Myocyte (in vitro differentiated cells): Measurements from ENCODE around the gene LCN15. TPM values are rescaled to one million over a fixed set of nuclear protein-coding genes. Genes with fewer than 3 reads are reported as not detected.
"Not testable (repeated sequence)": the region's sequence is repeated elsewhere in the genome, so short reads cannot be mapped to it uniquely, and the experiment has no call there.

Experiments used
- DNase-seq: peaks from one replicate; pipeline ENCODE4 v3.0.0-alpha.2; 2012; ENCODE audit warnings: low read depth
- total RNA-seq: library from RNA; depleted of rRNA; stranded (reverse); fragments of >200 nt; gene quantifications from 2 replicates; pipeline ENCODE4 v1.2.3, GENCODE V29; 2014

The LCN15 gene
- total RNA-seq, 1 donor from 2014 or later: not detected

GRCh38 chr9:136794281-136794999 is 30.1 kb upstream of the LCN15 start:
- no peak for DNase-seq

- no peak for DNase-seq
Observed at GRCh38 chr9:136793086-136793946, 29.0 kb upstream of the LCN15 start.

- DNase-seq: no peak
Observed at GRCh38 chr9:136792321-136793085, 28.2 kb upstream of the LCN15 start.

GRCh38 chr9:136791516-136792276 is 27.4 kb upstream of the LCN15 start:
- DNase-seq: no peak

- DNase-seq: peak; percentile 99
Observed at GRCh38 chr9:136790640-136791515, 26.6 kb upstream of the LCN15 start, which contains the start of gene TMEM141. TSS of gene TMEM141 (plus strand) at chr9:136791344. CDS start at chr9:136791371, 27 bp downstream.

- DNase-seq: no peak
Observed at GRCh38 chr9:136789523-136789937, 25.2 kb upstream of the LCN15 start.

GRCh38 chr9:136788644-136789522 is 24.6 kb upstream of the LCN15 start:
- not testable (repeated sequence) for DNase-seq

- peak; percentile 75 for DNase-seq
Observed at GRCh38 chr9:136787690-136788400, 23.5 kb upstream of the LCN15 start.

- not testable (repeated sequence) for DNase-seq
Observed at GRCh38 chr9:136786983-136787382, 22.7 kb upstream of the LCN15 start.

- no peak for DNase-seq
Observed at GRCh38 chr9:136786451-136786850, 22.1 kb upstream of the LCN15 start.

- not testable (repeated sequence) for DNase-seq
Observed at GRCh38 chr9:136785565-136786355, 21.4 kb upstream of the LCN15 start.

GRCh38 chr9:136784997-136785361 is 20.7 kb upstream of the LCN15 start:
- no peak for DNase-seq

GRCh38 chr9:136784249-136784996 is 20.1 kb upstream of the LCN15 start:
- DNase-seq: no peak

GRCh38 chr9:136782452-136782851 is 18.1 kb upstream of the LCN15 start:
- DNase-seq: no peak

- no peak for DNase-seq
Observed at GRCh38 chr9:136779808-136780207, 15.5 kb upstream of the LCN15 start.

GRCh38 chr9:136777359-136777758 is 13.0 kb upstream of the LCN15 start:
- DNase-seq: no peak

- DNase-seq: no peak
Observed at GRCh38 chr9:136776947-136777346, 12.6 kb upstream of the LCN15 start.
